Measurements from ENCODE around the gene DOP1B.
"Not testable (repeated sequence)": the region's sequence is repeated elsewhere in the genome, so short reads cannot be mapped to it uniquely, and the experiment has no call there.

The DOP1B gene

GRCh38 chr21:36171336-36171735 is 14.7 kb downstream of the DOP1B start:
- no peak for DNase-seq (ENCODE audit: low read depth in 2 of 2)

- no peak for DNase-seq (ENCODE audit: low read depth in 2 of 2)
These were observed 15.2 kb downstream of the DOP1B start for GRCh38 chr21:36171741-36172331.

- DNase-seq (ENCODE audit: low read depth in 2 of 2) = no peak
These were observed 18.2 kb downstream of the DOP1B start for GRCh38 chr21:36174780-36175179.

GRCh38 chr21:36175771-36176565 is 19.3 kb downstream of the DOP1B start:
- DNase-seq (ENCODE audit: low read depth in 2 of 2) = no peak

- DNase-seq (ENCODE audit: low read depth in 2 of 2) = no peak
These were observed 21.7 kb downstream of the DOP1B start for GRCh38 chr21:36178349-36178748.

GRCh38 chr21:36179145-36179544 is 22.5 kb downstream of the DOP1B start:
- no peak for DNase-seq (ENCODE audit: low read depth in 2 of 2)

- DNase-seq (ENCODE audit: low read depth in 2 of 2) = no peak
These were observed 24.3 kb downstream of the DOP1B start for GRCh38 chr21:36180963-36181362.

- DNase-seq (ENCODE audit: low read depth in 2 of 2) = no peak
These were observed 26.6 kb downstream of the DOP1B start for GRCh38 chr21:36183144-36183795.

- DNase-seq (ENCODE audit: low read depth in 2 of 2) = no peak
These were observed 27.9 kb downstream of the DOP1B start for GRCh38 chr21:36184545-36184944.

GRCh38 chr21:36185523-36185922 is 28.9 kb downstream of the DOP1B start:
- DNase-seq (ENCODE audit: low read depth in 2 of 2) = no peak

- no peak for DNase-seq (ENCODE audit: low read depth in 2 of 2)
These were observed 29.5 kb downstream of the DOP1B start for GRCh38 chr21:36186081-36186480.

GRCh38 chr21:36186506-36187399 is 30.1 kb downstream of the DOP1B start:
- no peak for DNase-seq (ENCODE audit: low read depth in 2 of 2)

- no peak for DNase-seq (ENCODE audit: low read depth in 2 of 2)
These were observed 31.6 kb downstream of the DOP1B start for GRCh38 chr21:36188081-36188681.

GRCh38 chr21:36188937-36189336 is 32.3 kb downstream of the DOP1B start:
- no peak for DNase-seq (ENCODE audit: low read depth in 2 of 2)

- DNase-seq (ENCODE audit: low read depth in 2 of 2) = no peak
These were observed 34.1 kb downstream of the DOP1B start for GRCh38 chr21:36190736-36191135.

GRCh38 chr21:36193200-36193599 is 36.6 kb downstream of the DOP1B start:
- DNase-seq (ENCODE audit: low read depth in 2 of 2) = no peak

- no peak for DNase-seq (ENCODE audit: low read depth in 2 of 2)
These were observed 37.4 kb downstream of the DOP1B start for GRCh38 chr21:36194024-36194423.

GRCh38 chr21:36195613-36196012 is 39.0 kb downstream of the DOP1B start:
- no peak for DNase-seq (ENCODE audit: low read depth in 2 of 2)

- no peak for DNase-seq (ENCODE audit: low read depth in 2 of 2)
These were observed 42.4 kb downstream of the DOP1B start for GRCh38 chr21:36199021-36199420.

GRCh38 chr21:36199575-36199974 is 43.0 kb downstream of the DOP1B start:
- DNase-seq (ENCODE audit: low read depth in 2 of 2) = not testable (repeated sequence)

GRCh38 chr21:36200081-36200561 is 43.5 kb downstream of the DOP1B start:
- DNase-seq (ENCODE audit: low read depth in 2 of 2) = no peak
